Measurements from ENCODE around the gene AKR7A3.
A peak's percentile ranks its signal among the peaks of the same experiment; 100 is the strongest.

- TF ChIP-seq, protein P1, sequence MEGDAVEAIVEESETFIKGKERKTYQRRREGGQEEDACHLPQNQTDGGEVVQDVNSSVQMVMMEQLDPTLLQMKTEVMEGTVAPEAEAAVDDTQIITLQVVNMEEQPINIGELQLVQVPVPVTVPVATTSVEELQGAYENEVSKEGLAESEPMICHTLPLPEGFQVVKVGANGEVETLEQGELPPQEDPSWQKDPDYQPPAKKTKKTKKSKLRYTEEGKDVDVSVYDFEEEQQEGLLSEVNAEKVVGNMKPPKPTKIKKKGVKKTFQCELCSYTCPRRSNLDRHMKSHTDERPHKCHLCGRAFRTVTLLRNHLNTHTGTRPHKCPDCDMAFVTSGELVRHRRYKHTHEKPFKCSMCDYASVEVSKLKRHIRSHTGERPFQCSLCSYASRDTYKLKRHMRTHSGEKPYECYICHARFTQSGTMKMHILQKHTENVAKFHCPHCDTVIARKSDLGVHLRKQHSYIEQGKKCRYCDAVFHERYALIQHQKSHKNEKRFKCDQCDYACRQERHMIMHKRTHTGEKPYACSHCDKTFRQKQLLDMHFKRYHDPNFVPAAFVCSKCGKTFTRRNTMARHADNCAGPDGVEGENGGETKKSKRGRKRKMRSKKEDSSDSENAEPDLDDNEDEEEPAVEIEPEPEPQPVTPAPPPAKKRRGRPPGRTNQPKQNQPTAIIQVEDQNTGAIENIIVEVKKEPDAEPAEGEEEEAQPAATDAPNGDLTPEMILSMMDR (IDR thresholded peaks at IDR 0.05): no peak
- TF ChIP-seq POLR2AphosphoS5 (IDR thresholded peaks at IDR 0.05) (peak in 1 of 3 donors; percentile 44), POLR2A (IDR thresholded peaks at IDR 0.05) (peak; percentile 29)
These were observed 19.4 kb upstream of the AKR7A3 start for GRCh38 chr1:19307794-19308508.
